Lower leg skin (tissue), 4 donors: ENCODE data around the gene RUNDC3A. TPM values are rescaled to one million over a fixed set of nuclear protein-coding genes. Genes with fewer than 3 reads are reported as not detected.

Experiments
- DNase-seq, 2 donors: peaks; one replicate each; pipeline ENCODE4 v3.0.0-alpha.2; 2019; ENCODE audit warnings: low spot score in 2 of 2
- H3K4me3 ChIP-seq: fragments of 200-600 bp; sonication (generic); 2 replicates; pipeline ENCODE4 v1.5.1; 2017; ENCODE audit warnings: mild to moderate bottlenecking, low read depth; ENCODE audit not compliant: poor library complexity, severe bottlenecking
- POLR2A ChIP-seq, 2 donors: fragments of 450-650 bp; IDR thresholded peaks; one replicate each; pipeline ENCODE4 v1.6.1; 2016 to 2017; ENCODE audit warnings: antibody characterized with exemption in 2 of 2, mild to moderate bottlenecking in 1 of 2, moderate library complexity in 1 of 2
- WGBS, 2 donors: methylation state at CpG; one replicate each; pipeline ENCODE4 v1.1.5; 2018; 5-methylcytosine and 5-hydroxymethylcytosine counted together
- intact Hi-C: fragments of 100-400 bp; cut with DNase I; formaldehyde crosslinking; loops from one replicate; pipeline ENCODE4 v1.15.0; 2023; ENCODE audit warnings: low total_unique reads
- total RNA-seq, 4 donors: library from RNA; depleted of rRNA; stranded (reverse); fragments of >200 nt; gene quantifications; one replicate each; pipeline ENCODE4 v1.1.0, GENCODE V29; 2016
- TF ChIP-seq, protein P1 (sequence below), 3 donors: fragments of 450-650 bp; IDR thresholded peaks; one replicate each; pipeline ENCODE4 v1.5.1; 2016; ENCODE audit warnings: antibody characterized with exemption in 3 of 3, mild to moderate bottlenecking in 3 of 3, moderate library complexity in 2 of 3

Gene RUNDC3A
- total RNA-seq, 4 donors from 2014 or later: 12.6 to 29.5 (median 17.1) TPM

DNA sequence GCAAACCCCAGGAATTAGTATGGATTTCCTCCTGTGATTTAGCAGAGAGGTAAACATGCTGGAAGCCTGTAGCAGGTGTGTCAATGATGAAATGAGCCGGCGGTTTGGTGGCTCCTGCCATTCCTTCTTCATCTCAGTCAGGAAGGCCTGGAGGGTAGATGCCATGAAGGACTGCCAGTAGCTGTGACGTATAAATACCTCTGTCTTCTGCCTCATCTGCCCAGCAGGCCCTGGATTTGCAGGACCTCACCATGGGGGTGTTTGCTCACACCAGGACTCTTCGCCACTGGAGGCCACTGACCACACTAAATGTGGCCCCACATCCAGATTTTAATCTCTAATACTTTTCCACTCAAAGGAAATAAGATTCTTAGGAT, 24.4 kb upstream of the RUNDC3A start:
- no peak overlapping the region for H3K4me3 ChIP-seq
- TF ChIP-seq, protein P1, sequence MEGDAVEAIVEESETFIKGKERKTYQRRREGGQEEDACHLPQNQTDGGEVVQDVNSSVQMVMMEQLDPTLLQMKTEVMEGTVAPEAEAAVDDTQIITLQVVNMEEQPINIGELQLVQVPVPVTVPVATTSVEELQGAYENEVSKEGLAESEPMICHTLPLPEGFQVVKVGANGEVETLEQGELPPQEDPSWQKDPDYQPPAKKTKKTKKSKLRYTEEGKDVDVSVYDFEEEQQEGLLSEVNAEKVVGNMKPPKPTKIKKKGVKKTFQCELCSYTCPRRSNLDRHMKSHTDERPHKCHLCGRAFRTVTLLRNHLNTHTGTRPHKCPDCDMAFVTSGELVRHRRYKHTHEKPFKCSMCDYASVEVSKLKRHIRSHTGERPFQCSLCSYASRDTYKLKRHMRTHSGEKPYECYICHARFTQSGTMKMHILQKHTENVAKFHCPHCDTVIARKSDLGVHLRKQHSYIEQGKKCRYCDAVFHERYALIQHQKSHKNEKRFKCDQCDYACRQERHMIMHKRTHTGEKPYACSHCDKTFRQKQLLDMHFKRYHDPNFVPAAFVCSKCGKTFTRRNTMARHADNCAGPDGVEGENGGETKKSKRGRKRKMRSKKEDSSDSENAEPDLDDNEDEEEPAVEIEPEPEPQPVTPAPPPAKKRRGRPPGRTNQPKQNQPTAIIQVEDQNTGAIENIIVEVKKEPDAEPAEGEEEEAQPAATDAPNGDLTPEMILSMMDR (IDR thresholded peaks at IDR 0.05): no peak
- no peak for TF ChIP-seq POLR2A (IDR thresholded peaks at IDR 0.05)
- intact Hi-C loops: no loop called here
- no peak for DNase-seq
- 86 to 87% methylated on average over 4 of the region's 4 CpGs for WGBS, 2 donors

DNA sequence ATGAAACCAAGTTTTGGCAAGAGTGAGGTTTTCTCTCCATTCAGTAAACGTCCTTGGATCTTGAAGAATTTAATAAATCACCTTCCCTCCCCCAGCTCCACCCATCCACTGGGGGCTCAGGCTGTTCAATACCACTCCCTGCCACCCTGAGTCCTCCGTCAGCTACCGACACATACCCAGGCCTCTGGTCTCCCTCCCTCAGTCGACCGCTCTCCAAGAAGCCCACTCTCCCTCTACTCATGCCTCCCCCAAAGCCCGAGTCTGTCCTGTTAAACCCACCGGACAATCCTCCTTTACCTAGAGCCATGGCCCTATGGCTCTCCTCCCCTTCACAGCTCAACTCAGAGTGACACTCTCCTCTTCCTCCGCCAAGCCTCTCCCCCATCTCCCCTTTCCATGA, 20.8 kb upstream of the RUNDC3A start:
- 75 to 78% methylated on average over 8 of the region's 8 CpGs for WGBS, 2 donors
- no peak for DNase-seq
- TF ChIP-seq POLR2A (IDR thresholded peaks at IDR 0.05): no peak
- TF ChIP-seq, protein P1 (IDR thresholded peaks at IDR 0.05): no peak
- intact Hi-C loops: no loop called here
- H3K4me3 ChIP-seq: no peak overlapping the region

DNA sequence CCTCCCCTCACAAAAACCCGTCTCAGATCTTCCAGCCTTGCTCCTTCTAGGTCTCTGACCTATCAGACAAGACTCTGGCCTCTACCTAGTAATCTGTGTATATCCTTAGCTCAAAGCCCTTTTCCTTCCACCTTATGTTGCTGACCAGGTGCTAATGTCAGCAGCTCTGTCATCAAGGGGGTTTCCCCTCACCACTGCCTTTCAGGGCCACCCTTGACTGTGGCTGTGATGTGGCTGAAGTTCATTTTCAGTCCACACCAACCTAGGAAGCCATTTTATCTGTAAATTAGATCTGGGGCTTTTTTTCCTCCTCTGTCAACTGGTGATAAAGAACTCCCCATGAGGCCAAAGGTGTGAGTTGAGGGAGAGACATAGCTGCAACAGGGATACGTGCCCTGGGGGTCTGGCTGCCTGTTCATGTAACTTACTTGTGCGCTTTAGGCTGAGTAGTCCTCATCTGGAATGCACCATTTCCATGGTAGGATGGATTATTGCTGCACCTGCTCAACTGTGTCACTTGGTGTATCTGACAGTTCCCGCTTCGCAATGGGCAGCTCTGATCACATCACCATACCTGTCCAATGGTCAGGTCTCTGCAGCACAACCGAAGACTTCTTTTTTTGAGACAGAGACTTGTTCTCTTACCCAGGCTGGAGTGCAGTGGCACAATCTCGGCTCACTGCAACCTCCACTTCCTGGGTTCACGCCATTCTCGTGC, 14.7 kb upstream of the RUNDC3A start:
- WGBS, 2 donors: 89 to 91% methylated on average over 9 of the region's 9 CpGs
- no peak for DNase-seq
- intact Hi-C loops: no loop called here
- TF ChIP-seq POLR2A (IDR thresholded peaks at IDR 0.05): no peak
- TF ChIP-seq, protein P1 (IDR thresholded peaks at IDR 0.05): no peak
- H3K4me3 ChIP-seq: no peak overlapping the region

DNA sequence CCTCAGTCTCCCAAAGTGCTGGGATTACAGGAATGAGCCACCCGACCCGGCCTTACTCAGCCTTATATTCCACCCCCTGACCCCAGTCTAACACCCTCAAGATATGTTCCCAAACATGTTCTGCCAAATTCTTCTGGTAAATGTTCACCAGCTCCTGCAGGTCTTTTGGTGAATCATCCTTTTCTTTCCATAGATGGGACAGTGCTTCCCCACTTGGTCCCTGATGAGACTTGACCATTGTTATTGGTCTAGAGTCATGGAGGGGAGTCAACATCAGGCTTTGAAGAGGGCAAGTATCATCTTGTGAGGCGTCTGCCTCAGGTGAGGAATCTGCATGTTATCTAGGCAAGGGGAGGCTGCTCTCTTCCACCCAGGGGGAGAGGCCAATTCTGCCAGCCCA, 10.4 kb upstream of the RUNDC3A start:
- DNase-seq: no peak
- TF ChIP-seq, protein P1 (IDR thresholded peaks at IDR 0.05): no peak
- no peak for TF ChIP-seq POLR2A (IDR thresholded peaks at IDR 0.05)
- intact Hi-C loops: no loop called here
- H3K4me3 ChIP-seq: no peak overlapping the region
- 61 to 65% methylated on average over 3 of the region's 3 CpGs for WGBS, 2 donors

DNA sequence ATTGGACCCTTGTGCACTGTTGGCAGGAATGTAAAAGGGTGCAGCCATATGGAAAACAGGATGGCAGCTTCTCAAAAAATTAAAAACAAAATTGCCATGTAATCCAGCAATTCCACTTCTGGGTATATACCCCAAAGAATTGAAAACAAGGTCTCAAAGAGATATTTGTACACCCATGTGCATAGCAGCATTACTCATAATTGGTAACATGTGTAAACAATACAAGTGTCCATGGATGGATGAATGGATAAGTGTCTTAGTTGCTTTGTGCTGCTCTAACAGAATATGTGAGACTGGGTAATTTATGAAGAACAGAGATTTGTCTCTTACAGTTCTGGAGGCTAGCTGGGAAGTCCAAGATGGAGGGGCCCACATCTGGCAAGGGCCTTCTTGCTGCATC, 3.8 kb upstream of the RUNDC3A start:
- H3K4me3 ChIP-seq: no peak overlapping the region
- no peak for TF ChIP-seq POLR2A (IDR thresholded peaks at IDR 0.05)
- TF ChIP-seq, protein P1 (IDR thresholded peaks at IDR 0.05): no peak
- DNase-seq: no peak
- intact Hi-C loops: no loop called here
